Activated CD8-positive, alpha-beta T cell treated with anti-CD3 and anti-CD28 coated beads for 36 hours (primary cell): ENCODE results near the gene ERLEC1. TPM values are rescaled to one million over a fixed set of nuclear protein-coding genes. Genes with fewer than 3 reads are reported as not detected.
"Not testable (repeated sequence)": the region's sequence is repeated elsewhere in the genome, so short reads cannot be mapped to it uniquely, and the experiment has no call there.

Experiments
- ATAC-seq: fragments of 200-7000 bp; cut with Tn5 transposase; one replicate; pipeline ENCODE4 v1.10.0; 2021; ENCODE audit warnings: mild to moderate bottlenecking, moderate library complexity
- CTCF ChIA-PET: fragments of 350-600 bp; sonication (Branson Sonifier 250); formaldehyde crosslinking; loops from one replicate; lab custom pipeline; 2021; ENCODE audit warnings: antibody characterized with exemption; lab: Charles Lee
- POLR2A ChIA-PET: fragments of 350-600 bp; sonication (Branson Sonifier 250); formaldehyde crosslinking; loops from one replicate; lab custom pipeline; 2021; ENCODE audit warnings: antibody characterized with exemption; lab: Charles Lee
- DNase-seq: peaks from one replicate; pipeline ENCODE4 v3.0.0-alpha.2; 2020
- H3K27ac Mint-ChIP-seq: one replicate; pipeline ENCODE4 v1.8.0; 2021; ENCODE audit warnings: mild to moderate bottlenecking, mixed read lengths
- H3K27me3 Mint-ChIP-seq: one replicate; pipeline ENCODE4 v1.8.0; 2021; ENCODE audit warnings: mixed read lengths
- H3K36me3 Mint-ChIP-seq: one replicate; pipeline ENCODE4 v1.8.0; 2021; ENCODE audit warnings: low read depth, mixed read lengths
- H3K4me1 Mint-ChIP-seq: one replicate; pipeline ENCODE4 v1.8.0; 2021; ENCODE audit warnings: low read depth, mixed read lengths
- H3K4me3 Mint-ChIP-seq: one replicate; pipeline ENCODE4 v1.8.0; 2021; ENCODE audit warnings: mild to moderate bottlenecking, moderate library complexity, mixed read lengths
- H3K9me3 Mint-ChIP-seq: one replicate; pipeline ENCODE4 v1.8.0; 2021; ENCODE audit warnings: mixed read lengths
- CTCF ChIP-seq: fragments of 200-600 bp; IDR thresholded peaks from one replicate; pipeline ENCODE4 v1.8.0; 2022; ENCODE audit warnings: antibody characterized with exemption, mild to moderate bottlenecking
- intact Hi-C: fragments of 100-400 bp; cut with micrococcal nuclease; formaldehyde crosslinking; loops from one replicate; pipeline ENCODE4 v1.10.0; 2022
- total RNA-seq, 2 experiments: library from RNA; stranded (reverse); gene quantifications; one replicate each; pipeline ENCODE4 v1.2.3, GENCODE V29; 2021

The ERLEC1 gene
- total RNA-seq, 2 experiments from 2014 or later = 15.6 to 19.2 TPM

- Mint-ChIP-seq H3K36me3 (no peaks in the 10 kb centered on the region), H3K27me3 (no peaks in the 10 kb centered on the region), H3K9me3 (no peaks in the 10 kb centered on the region), H3K4me3 (no peak overlapping the region), H3K4me1 (no peaks in the 10 kb centered on the region), H3K27ac (no peak overlapping the region)
- ATAC-seq (no peak), DNase-seq (no peak)
- TF ChIP-seq CTCF = no peak
- ChIA-PET CTCF (no interaction called here), POLR2A (no interaction called here)
- intact Hi-C loops = no loop called here
Measured at GRCh38 chr2:53848062-53848461, 61.2 kb downstream of the ERLEC1 start.

GRCh38 chr2:53851052-53851757 lies 64.4 kb downstream of the ERLEC1 start:
- H3K27ac Mint-ChIP-seq, H3K9me3 Mint-ChIP-seq, intact Hi-C loops, H3K36me3 Mint-ChIP-seq, H3K27me3 Mint-ChIP-seq, H3K4me1 Mint-ChIP-seq, CTCF ChIA-PET, ATAC-seq, DNase-seq, H3K4me3 Mint-ChIP-seq, POLR2A ChIA-PET: not testable (repeated sequence)

- Mint-ChIP-seq H3K36me3 (peaks cover 9% of the 10 kb centered on the region), H3K4me1 (no peaks in the 10 kb centered on the region), H3K27ac (no peak overlapping the region), H3K9me3 (no peaks in the 10 kb centered on the region), H3K4me3 (no peak overlapping the region), H3K27me3 (no peaks in the 10 kb centered on the region)
- DNase-seq = no peak
- POLR2A ChIA-PET = no interaction called here
- intact Hi-C loops = no loop called here
- no peak for TF ChIP-seq CTCF
- CTCF ChIA-PET = no interaction called here
- no peak for ATAC-seq
Measured at GRCh38 chr2:53852532-53852931, 65.7 kb downstream of the ERLEC1 start.

GRCh38 chr2:53854678-53855077 lies 67.8 kb downstream of the ERLEC1 start:
- H3K4me3 Mint-ChIP-seq = no peak overlapping the region
- H3K4me1 Mint-ChIP-seq = no peaks in the 10 kb centered on the region
- POLR2A ChIA-PET = no interaction called here
- no peak for ATAC-seq
- intact Hi-C loops = no loop called here
- DNase-seq = no peak
- H3K27me3 Mint-ChIP-seq = no peaks in the 10 kb centered on the region
- H3K36me3 Mint-ChIP-seq = peaks cover 9% of the 10 kb centered on the region
- CTCF ChIA-PET = no interaction called here
- H3K9me3 Mint-ChIP-seq = no peaks in the 10 kb centered on the region
- TF ChIP-seq CTCF = no peak
- no peak overlapping the region for H3K27ac Mint-ChIP-seq

GRCh38 chr2:53856272-53856671 lies 69.4 kb downstream of the ERLEC1 start:
- H3K4me1 Mint-ChIP-seq = no peaks in the 10 kb centered on the region
- ATAC-seq = no peak
- ChIA-PET CTCF (no interaction called here), POLR2A (no interaction called here)
- H3K9me3 Mint-ChIP-seq = no peaks in the 10 kb centered on the region
- intact Hi-C loops = no loop called here
- DNase-seq = no peak
- H3K36me3 Mint-ChIP-seq = peaks cover 9% of the 10 kb centered on the region
- no peak overlapping the region for H3K27ac Mint-ChIP-seq
- no peaks in the 10 kb centered on the region for H3K27me3 Mint-ChIP-seq
- no peak overlapping the region for H3K4me3 Mint-ChIP-seq
- no peak for TF ChIP-seq CTCF
